Measurements from ENCODE around the gene TACC2.
"Not testable (repeated sequence)": the region's sequence is repeated elsewhere in the genome, so short reads cannot be mapped to it uniquely, and the experiment has no call there.

TACC2 gene

GRCh38 chr10:122099562-122099961, 110.6 kb downstream of the TACC2 start:
- no peak overlapping the region for H3K27ac ChIP-seq (ENCODE audit: low read length)
- H3K4me3 ChIP-seq (ENCODE audit: low read depth in 1 of 2, low read length in 2 of 2) = no peak overlapping the region
- H3K36me3 ChIP-seq (ENCODE audit: control insufficient read depth in 1 of 2, insufficient read depth in 2 of 2, low read length in 2 of 2) = no peaks in the 10 kb centered on the region
- no peaks in the 10 kb centered on the region for H3K27me3 ChIP-seq (ENCODE audit: low read depth, low read length)
- no peaks in the 10 kb centered on the region for H3K9me3 ChIP-seq (ENCODE audit: control insufficient read depth in 1 of 2, low read length in 2 of 2)
- H3K4me1 ChIP-seq (ENCODE audit: control insufficient read depth in 1 of 2, insufficient read depth in 2 of 2, low read length in 2 of 2) = peaks cover 0 to 16% of the 10 kb centered on the region in 2 donors

- H3K36me3 ChIP-seq (ENCODE audit: control insufficient read depth in 1 of 2, insufficient read depth in 2 of 2, low read length in 2 of 2) = no peaks in the 10 kb centered on the region
- H3K4me1 ChIP-seq (ENCODE audit: control insufficient read depth in 1 of 2, insufficient read depth in 2 of 2, low read length in 2 of 2) = peaks cover 0 to 16% of the 10 kb centered on the region in 2 donors
- no peak overlapping the region for H3K4me3 ChIP-seq (ENCODE audit: low read depth in 1 of 2, low read length in 2 of 2)
- H3K27ac ChIP-seq (ENCODE audit: low read length) = no peak overlapping the region
- H3K27me3 ChIP-seq (ENCODE audit: low read depth, low read length) = no peaks in the 10 kb centered on the region
- H3K9me3 ChIP-seq (ENCODE audit: control insufficient read depth in 1 of 2, low read length in 2 of 2) = no peaks in the 10 kb centered on the region
Measured at GRCh38 chr10:122102146-122102868, 113.3 kb downstream of the TACC2 start.

- Histone ChIP-seq H3K9me3 (ENCODE audit: control insufficient read depth in 1 of 2, low read length in 2 of 2) (no peaks in the 10 kb centered on the region), H3K4me1 (ENCODE audit: control insufficient read depth in 1 of 2, insufficient read depth in 2 of 2, low read length in 2 of 2) (peaks cover 0 to 16% of the 10 kb centered on the region in 2 donors), H3K4me3 (ENCODE audit: low read depth in 1 of 2, low read length in 2 of 2) (no peak overlapping the region), H3K36me3 (ENCODE audit: control insufficient read depth in 1 of 2, insufficient read depth in 2 of 2, low read length in 2 of 2) (no peaks in the 10 kb centered on the region), H3K27me3 (ENCODE audit: low read depth, low read length) (no peaks in the 10 kb centered on the region), H3K27ac (ENCODE audit: low read length) (no peak overlapping the region)
Measured at GRCh38 chr10:122102869-122103525, 114.0 kb downstream of the TACC2 start.

GRCh38 chr10:122103592-122103991, 114.6 kb downstream of the TACC2 start:
- Histone ChIP-seq H3K27ac (ENCODE audit: low read length) (no peak overlapping the region), H3K36me3 (ENCODE audit: control insufficient read depth in 1 of 2, insufficient read depth in 2 of 2, low read length in 2 of 2) (no peaks in the 10 kb centered on the region), H3K4me1 (ENCODE audit: control insufficient read depth in 1 of 2, insufficient read depth in 2 of 2, low read length in 2 of 2) (peaks cover 0 to 16% of the 10 kb centered on the region in 2 donors), H3K4me3 (ENCODE audit: low read depth in 1 of 2, low read length in 2 of 2) (no peak overlapping the region), H3K9me3 (ENCODE audit: control insufficient read depth in 1 of 2, low read length in 2 of 2) (no peaks in the 10 kb centered on the region), H3K27me3 (ENCODE audit: low read depth, low read length) (no peaks in the 10 kb centered on the region)

- not testable (repeated sequence) for H3K36me3 ChIP-seq (ENCODE audit: control insufficient read depth in 1 of 2, insufficient read depth in 2 of 2, low read length in 2 of 2); H3K9me3 ChIP-seq (ENCODE audit: control insufficient read depth in 1 of 2, low read length in 2 of 2); H3K4me3 ChIP-seq (ENCODE audit: low read depth in 1 of 2, low read length in 2 of 2); H3K27ac ChIP-seq (ENCODE audit: low read length); H3K27me3 ChIP-seq (ENCODE audit: low read depth, low read length); H3K4me1 ChIP-seq (ENCODE audit: control insufficient read depth in 1 of 2, insufficient read depth in 2 of 2, low read length in 2 of 2)
Measured at GRCh38 chr10:122108786-122109185, 119.8 kb downstream of the TACC2 start.

GRCh38 chr10:122112021-122112616, 123.2 kb downstream of the TACC2 start:
- peaks cover 11 to 20% of the 10 kb centered on the region in 2 donors for H3K4me1 ChIP-seq (ENCODE audit: control insufficient read depth in 1 of 2, insufficient read depth in 2 of 2, low read length in 2 of 2)
- H3K27me3 ChIP-seq (ENCODE audit: low read depth, low read length) = no peaks in the 10 kb centered on the region
- H3K9me3 ChIP-seq (ENCODE audit: control insufficient read depth in 1 of 2, low read length in 2 of 2) = no peaks in the 10 kb centered on the region
- H3K4me3 ChIP-seq (ENCODE audit: low read depth in 1 of 2, low read length in 2 of 2) = peak overlapping the region; percentile 50 to 67
- H3K27ac ChIP-seq (ENCODE audit: low read length) = peak overlapping the region; percentile 97
- no peaks in the 10 kb centered on the region for H3K36me3 ChIP-seq (ENCODE audit: control insufficient read depth in 1 of 2, insufficient read depth in 2 of 2, low read length in 2 of 2)

- Histone ChIP-seq H3K4me1 (ENCODE audit: control insufficient read depth in 1 of 2, insufficient read depth in 2 of 2, low read length in 2 of 2) (peaks cover 11 to 21% of the 10 kb centered on the region in 2 donors), H3K4me3 (ENCODE audit: low read depth in 1 of 2, low read length in 2 of 2) (peak overlapping the region; percentile 67 to 69), H3K9me3 (ENCODE audit: control insufficient read depth in 1 of 2, low read length in 2 of 2) (no peaks in the 10 kb centered on the region), H3K36me3 (ENCODE audit: control insufficient read depth in 1 of 2, insufficient read depth in 2 of 2, low read length in 2 of 2) (no peaks in the 10 kb centered on the region), H3K27me3 (ENCODE audit: low read depth, low read length) (no peaks in the 10 kb centered on the region), H3K27ac (ENCODE audit: low read length) (peak overlapping the region; percentile 97)
Measured at GRCh38 chr10:122112625-122113160, 123.7 kb downstream of the TACC2 start.

GRCh38 chr10:122113161-122113944, 124.4 kb downstream of the TACC2 start:
- H3K4me1 ChIP-seq (ENCODE audit: control insufficient read depth in 1 of 2, insufficient read depth in 2 of 2, low read length in 2 of 2) = peaks cover 11 to 23% of the 10 kb centered on the region in 2 donors
- no peaks in the 10 kb centered on the region for H3K27me3 ChIP-seq (ENCODE audit: low read depth, low read length)
- peak overlapping the region; percentile 67 to 69 for H3K4me3 ChIP-seq (ENCODE audit: low read depth in 1 of 2, low read length in 2 of 2)
- no peaks in the 10 kb centered on the region for H3K9me3 ChIP-seq (ENCODE audit: control insufficient read depth in 1 of 2, low read length in 2 of 2)
- H3K27ac ChIP-seq (ENCODE audit: low read length) = peak overlapping the region; percentile 91
- no peaks in the 10 kb centered on the region for H3K36me3 ChIP-seq (ENCODE audit: control insufficient read depth in 1 of 2, insufficient read depth in 2 of 2, low read length in 2 of 2)

GRCh38 chr10:122113945-122114747, 125.2 kb downstream of the TACC2 start:
- Histone ChIP-seq H3K4me1 (ENCODE audit: control insufficient read depth in 1 of 2, insufficient read depth in 2 of 2, low read length in 2 of 2) (peaks cover 11 to 28% of the 10 kb centered on the region in 2 donors), H3K27me3 (ENCODE audit: low read depth, low read length) (no peaks in the 10 kb centered on the region), H3K4me3 (ENCODE audit: low read depth in 1 of 2, low read length in 2 of 2) (peak overlapping the region; percentile 67 to 69), H3K27ac (ENCODE audit: low read length) (peak overlapping the region; percentile 91), H3K9me3 (ENCODE audit: control insufficient read depth in 1 of 2, low read length in 2 of 2) (no peaks in the 10 kb centered on the region), H3K36me3 (ENCODE audit: control insufficient read depth in 1 of 2, insufficient read depth in 2 of 2, low read length in 2 of 2) (no peaks in the 10 kb centered on the region)

GRCh38 chr10:122115874-122116273, 126.9 kb downstream of the TACC2 start:
- Histone ChIP-seq H3K4me3 (ENCODE audit: low read depth in 1 of 2, low read length in 2 of 2) (no peak overlapping the region), H3K4me1 (ENCODE audit: control insufficient read depth in 1 of 2, insufficient read depth in 2 of 2, low read length in 2 of 2) (peaks cover 11 to 28% of the 10 kb centered on the region in 2 donors), H3K9me3 (ENCODE audit: control insufficient read depth in 1 of 2, low read length in 2 of 2) (no peaks in the 10 kb centered on the region), H3K36me3 (ENCODE audit: control insufficient read depth in 1 of 2, insufficient read depth in 2 of 2, low read length in 2 of 2) (no peaks in the 10 kb centered on the region), H3K27ac (ENCODE audit: low read length) (no peak overlapping the region), H3K27me3 (ENCODE audit: low read depth, low read length) (no peaks in the 10 kb centered on the region)
